ENCODE measurements around the gene DNAAF3. TPM values are rescaled to one million over a fixed set of nuclear protein-coding genes. Genes with fewer than 3 reads are reported as not detected.

The DNAAF3 gene
- polyA plus RNA-seq, 1 experiment = 0.21 TPM

- POLR2A ChIA-PET = no interaction called here
- TF ChIP-seq, protein P1, sequence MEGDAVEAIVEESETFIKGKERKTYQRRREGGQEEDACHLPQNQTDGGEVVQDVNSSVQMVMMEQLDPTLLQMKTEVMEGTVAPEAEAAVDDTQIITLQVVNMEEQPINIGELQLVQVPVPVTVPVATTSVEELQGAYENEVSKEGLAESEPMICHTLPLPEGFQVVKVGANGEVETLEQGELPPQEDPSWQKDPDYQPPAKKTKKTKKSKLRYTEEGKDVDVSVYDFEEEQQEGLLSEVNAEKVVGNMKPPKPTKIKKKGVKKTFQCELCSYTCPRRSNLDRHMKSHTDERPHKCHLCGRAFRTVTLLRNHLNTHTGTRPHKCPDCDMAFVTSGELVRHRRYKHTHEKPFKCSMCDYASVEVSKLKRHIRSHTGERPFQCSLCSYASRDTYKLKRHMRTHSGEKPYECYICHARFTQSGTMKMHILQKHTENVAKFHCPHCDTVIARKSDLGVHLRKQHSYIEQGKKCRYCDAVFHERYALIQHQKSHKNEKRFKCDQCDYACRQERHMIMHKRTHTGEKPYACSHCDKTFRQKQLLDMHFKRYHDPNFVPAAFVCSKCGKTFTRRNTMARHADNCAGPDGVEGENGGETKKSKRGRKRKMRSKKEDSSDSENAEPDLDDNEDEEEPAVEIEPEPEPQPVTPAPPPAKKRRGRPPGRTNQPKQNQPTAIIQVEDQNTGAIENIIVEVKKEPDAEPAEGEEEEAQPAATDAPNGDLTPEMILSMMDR (IDR thresholded peaks at IDR 0.05; ENCODE audit: low read depth, low read length) = no peak
- no peak for DNase-seq (ENCODE audit: low read depth, low spot score)
- CTCF ChIA-PET = interaction anchor here (0.6 kb wide), 1 partner anchor 20 kb away, joined by 4 read pairs; no protein-coding TSS in a partner anchor
- peaks cover 8% of the 10 kb centered on the region for H3K27me3 ChIP-seq (ENCODE audit: control insufficient read depth, insufficient read depth, low read length)
- no peaks in the 10 kb centered on the region; the same call in 1 of the 2 replicates for H3K9me3 ChIP-seq (ENCODE audit: control insufficient read depth, insufficient read depth, low read length)
- H3K27ac ChIP-seq (ENCODE audit: low read depth, low read length) = no peak overlapping the region
- no peak overlapping the region for H3K4me3 ChIP-seq (ENCODE audit: low read depth, low read length)
Measured at GRCh38 chr19:55169136-55169535, 2.7 kb upstream of the DNAAF3 start.

GRCh38 chr19:55165952-55166529 is 372 bp downstream of the DNAAF3 start:
- Histone ChIP-seq H3K27me3 (ENCODE audit: control insufficient read depth, insufficient read depth, low read length) (peaks cover 17% of the 10 kb centered on the region), H3K9me3 (ENCODE audit: control insufficient read depth, insufficient read depth, low read length) (no peaks in the 10 kb centered on the region; the same call in 1 of the 2 replicates), H3K4me3 (ENCODE audit: low read depth, low read length) (peak overlapping the region; percentile 64), H3K27ac (ENCODE audit: low read depth, low read length) (no peak overlapping the region)
- TF ChIP-seq, protein P1 (IDR thresholded peaks at IDR 0.05; ENCODE audit: low read depth, low read length) = peak; percentile 62
- CTCF ChIA-PET = interaction anchor here (1.0 to 2.3 kb wide), 5 partner anchors 9 to 302 kb away, joined by 3 to 12 read pairs (median 4); partner anchors contain the start of gene PPP1R12C
- DNase-seq (ENCODE audit: low read depth, low spot score) = no peak
- POLR2A ChIA-PET = interaction anchor here (0.5 to 1.5 kb wide), 2 partner anchors 93 to 227 kb away, joined by 3 read pairs; no protein-coding TSS in a partner anchor

- ChIA-PET POLR2A (no interaction called here), CTCF (no interaction called here)
- TF ChIP-seq, protein P1 (IDR thresholded peaks at IDR 0.05; ENCODE audit: low read depth, low read length) = no peak
- Histone ChIP-seq H3K4me3 (ENCODE audit: low read depth, low read length) (no peak overlapping the region), H3K27me3 (ENCODE audit: control insufficient read depth, insufficient read depth, low read length) (peaks cover 28% of the 10 kb centered on the region), H3K9me3 (ENCODE audit: control insufficient read depth, insufficient read depth, low read length) (peaks cover 10% of the 10 kb centered on the region; the same call in 1 of the 2 replicates), H3K27ac (ENCODE audit: low read depth, low read length) (no peak overlapping the region)
- no peak for DNase-seq (ENCODE audit: low read depth, low spot score)
Measured at GRCh38 chr19:55161571-55162322, 4.7 kb downstream of the DNAAF3 start.

GRCh38 chr19:55160986-55161365 is 5.4 kb downstream of the DNAAF3 start:
- Histone ChIP-seq H3K4me3 (ENCODE audit: low read depth, low read length) (no peak overlapping the region), H3K9me3 (ENCODE audit: control insufficient read depth, insufficient read depth, low read length) (peaks cover 16% of the 10 kb centered on the region; the same call in 1 of the 2 replicates), H3K27me3 (ENCODE audit: control insufficient read depth, insufficient read depth, low read length) (peaks cover 33% of the 10 kb centered on the region), H3K27ac (ENCODE audit: low read depth, low read length) (no peak overlapping the region)
- no peak for DNase-seq (ENCODE audit: low read depth, low spot score)
- CTCF ChIA-PET = interaction anchor here (0.8 to 2.4 kb wide), 7 partner anchors 9 to 464 kb away, joined by 3 to 44 read pairs (median 3); partner anchors contain the start of gene ZNF784
- TF ChIP-seq, protein P1 (IDR thresholded peaks at IDR 0.05; ENCODE audit: low read depth, low read length) = no peak
- POLR2A ChIA-PET = no interaction called here

Data from AG04450 (cell line).